Natural killer cell (primary cell): Measurements from ENCODE around the gene SEMA6A. TPM values are rescaled to one million over a fixed set of nuclear protein-coding genes. Genes with fewer than 3 reads are reported as not detected.

ENCODE experiments used
- ATAC-seq, 3 donors: fragments of 150-1000 bp in 2 of 3; fragments of 200-7000 bp in 1 of 3; cut with Tn5 transposase; 1 replicate in 1 of 3; 2 replicates in 2 of 3; pipeline ENCODE4 v1.10.0; 2021; ENCODE audit warnings: mild to moderate bottlenecking in 2 of 3, moderate library complexity in 2 of 3
- DNase-seq, 2 donors: peaks; one replicate each; pipeline versions ENCODE4 v3.0.0 to v3.0.0-alpha.2; 2013 to 2021; ENCODE audit warnings: mixed read lengths in 1 of 2
- H3K27ac ChIP-seq: one replicate; pipeline ENCODE4 v1.5.1; 2013; ENCODE audit warnings: mild to moderate bottlenecking, low read length
- H3K27me3 ChIP-seq: one replicate; pipeline ENCODE4 v1.6.1; 2013; ENCODE audit warnings: low read length; ENCODE audit not compliant: control insufficient read depth, insufficient read depth
- H3K36me3 ChIP-seq: one replicate; pipeline ENCODE4 v1.6.1; 2013; ENCODE audit warnings: low read length; ENCODE audit not compliant: control insufficient read depth, insufficient read depth
- H3K4me1 ChIP-seq: one replicate; pipeline ENCODE4 v1.6.1; 2013; ENCODE audit warnings: low read length; ENCODE audit not compliant: control insufficient read depth, insufficient read depth
- H3K4me3 ChIP-seq: one replicate; pipeline ENCODE4 v1.5.1; 2013; ENCODE audit warnings: low read length
- H3K9me3 ChIP-seq: one replicate; pipeline ENCODE4 v1.6.1; 2013; ENCODE audit warnings: low read length; ENCODE audit not compliant: control insufficient read depth, insufficient read depth
- H3K27ac Mint-ChIP-seq, 2 donors: one replicate each; pipeline ENCODE4 v1.8.0; 2022; ENCODE audit warnings: mild to moderate bottlenecking in 2 of 2, mixed read lengths in 2 of 2, moderate library complexity in 1 of 2
- H3K27me3 Mint-ChIP-seq, 2 donors: one replicate each; pipeline ENCODE4 v1.8.0; 2022; ENCODE audit warnings: low read depth in 2 of 2, mixed read lengths in 2 of 2
- H3K36me3 Mint-ChIP-seq: one replicate; pipeline ENCODE4 v1.8.0; 2022; ENCODE audit warnings: mixed read lengths
- H3K4me1 Mint-ChIP-seq, 2 donors: one replicate each; pipeline ENCODE4 v1.8.0; 2022; ENCODE audit warnings: mixed read lengths in 2 of 2
- H3K4me3 Mint-ChIP-seq: one replicate; pipeline ENCODE4 v1.8.0; 2022; ENCODE audit warnings: mild to moderate bottlenecking, moderate library complexity, mixed read lengths
- H3K9me3 Mint-ChIP-seq, 2 donors: one replicate each; pipeline ENCODE4 v1.8.0; 2022; ENCODE audit warnings: mixed read lengths in 2 of 2
- WGBS: methylation state at CpG from one replicate; pipeline ENCODE4 v1.1.7; 2013; ENCODE audit warnings: missing lambda C conversion rate; ENCODE audit not compliant: insufficient coverage; 5-methylcytosine and 5-hydroxymethylcytosine counted together
- intact Hi-C: fragments of 100-400 bp; cut with micrococcal nuclease; formaldehyde crosslinking; loops from one replicate; pipeline ENCODE4 v1.14.2; 2022
- total RNA-seq, 4 donors: library from RNA; stranded (reverse); fragments of 120-200 nt in 1 of 4; gene quantifications; one replicate each; pipeline versions ENCODE4 v1.2.3 to v1.2.4, GENCODE V29; 2013 to 2022
- TF ChIP-seq, protein P1 (sequence below): fragments of 200-600 bp; IDR thresholded peaks from one replicate; pipeline ENCODE4 v1.8.0; 2022; ENCODE audit warnings: antibody characterized with exemption

Gene SEMA6A
- total RNA-seq, 3 donors from 2014 or later (not counting 1 experiment from before 2014, with no cell fraction given): not detected

DNA sequence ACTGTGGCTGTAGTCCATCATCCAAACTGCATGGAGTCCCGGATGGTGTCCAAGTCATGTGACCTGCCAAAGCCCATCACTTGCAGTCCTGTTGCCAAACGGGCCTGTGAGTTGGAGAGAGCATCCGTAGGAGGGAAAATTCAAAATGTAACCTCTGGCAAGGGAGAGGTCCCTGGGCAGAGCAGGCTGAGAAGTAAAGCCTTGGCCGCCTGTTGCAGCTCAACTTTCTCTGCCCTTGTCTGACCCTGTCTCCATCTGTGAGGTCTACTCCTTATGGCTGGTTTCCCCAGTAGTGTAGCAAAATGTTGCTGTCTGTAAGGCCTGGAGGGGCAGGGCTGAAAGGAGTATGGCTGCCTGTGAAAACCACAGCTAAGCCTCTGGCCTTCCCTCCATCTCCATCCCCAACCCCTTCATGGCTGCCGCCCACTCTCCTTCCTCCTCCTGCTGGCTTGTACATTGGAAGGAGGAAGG is 163.5 kb downstream of the SEMA6A start:
- Mint-ChIP-seq H3K4me1 (no peaks in the 10 kb centered on the region), H3K27ac (no peak overlapping the region), H3K27me3 (no peaks in the 10 kb centered on the region), H3K9me3 (no peaks in the 10 kb centered on the region), H3K4me3 (no peak overlapping the region), H3K36me3 (no peaks in the 10 kb centered on the region)
- no peaks in the 10 kb centered on the region for H3K27me3 ChIP-seq
- H3K27ac ChIP-seq: no peak overlapping the region
- DNase-seq (no peak), ATAC-seq (no peak)
- H3K36me3 ChIP-seq: no peaks in the 10 kb centered on the region
- intact Hi-C loops: no loop called here
- TF ChIP-seq, protein P1, sequence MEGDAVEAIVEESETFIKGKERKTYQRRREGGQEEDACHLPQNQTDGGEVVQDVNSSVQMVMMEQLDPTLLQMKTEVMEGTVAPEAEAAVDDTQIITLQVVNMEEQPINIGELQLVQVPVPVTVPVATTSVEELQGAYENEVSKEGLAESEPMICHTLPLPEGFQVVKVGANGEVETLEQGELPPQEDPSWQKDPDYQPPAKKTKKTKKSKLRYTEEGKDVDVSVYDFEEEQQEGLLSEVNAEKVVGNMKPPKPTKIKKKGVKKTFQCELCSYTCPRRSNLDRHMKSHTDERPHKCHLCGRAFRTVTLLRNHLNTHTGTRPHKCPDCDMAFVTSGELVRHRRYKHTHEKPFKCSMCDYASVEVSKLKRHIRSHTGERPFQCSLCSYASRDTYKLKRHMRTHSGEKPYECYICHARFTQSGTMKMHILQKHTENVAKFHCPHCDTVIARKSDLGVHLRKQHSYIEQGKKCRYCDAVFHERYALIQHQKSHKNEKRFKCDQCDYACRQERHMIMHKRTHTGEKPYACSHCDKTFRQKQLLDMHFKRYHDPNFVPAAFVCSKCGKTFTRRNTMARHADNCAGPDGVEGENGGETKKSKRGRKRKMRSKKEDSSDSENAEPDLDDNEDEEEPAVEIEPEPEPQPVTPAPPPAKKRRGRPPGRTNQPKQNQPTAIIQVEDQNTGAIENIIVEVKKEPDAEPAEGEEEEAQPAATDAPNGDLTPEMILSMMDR: no peak
- no peak overlapping the region for H3K4me3 ChIP-seq
- 92% methylated on average over 4 of the region's 5 CpGs for WGBS
- no peaks in the 10 kb centered on the region for H3K9me3 ChIP-seq
- no peaks in the 10 kb centered on the region for H3K4me1 ChIP-seq

- no peak overlapping the region for H3K27ac Mint-ChIP-seq
- H3K36me3 Mint-ChIP-seq: no peaks in the 10 kb centered on the region
- Histone ChIP-seq H3K27me3 (no peaks in the 10 kb centered on the region), H3K9me3 (no peaks in the 10 kb centered on the region), H3K4me1 (no peaks in the 10 kb centered on the region), H3K4me3 (no peak overlapping the region), H3K27ac (no peak overlapping the region), H3K36me3 (no peaks in the 10 kb centered on the region)
- H3K4me1 Mint-ChIP-seq: no peaks in the 10 kb centered on the region
- no peak for DNase-seq
- ATAC-seq: no peak
- H3K9me3 Mint-ChIP-seq: no peaks in the 10 kb centered on the region
- TF ChIP-seq, protein P1: no peak
- H3K4me3 Mint-ChIP-seq: no peak overlapping the region
- intact Hi-C loops: no loop called here
- no peaks in the 10 kb centered on the region for H3K27me3 Mint-ChIP-seq
- 98% methylated on average over 3 of the region's 3 CpGs for WGBS
Observed at GRCh38 chr5:116410336-116410890, 164.2 kb downstream of the SEMA6A start.

DNA sequence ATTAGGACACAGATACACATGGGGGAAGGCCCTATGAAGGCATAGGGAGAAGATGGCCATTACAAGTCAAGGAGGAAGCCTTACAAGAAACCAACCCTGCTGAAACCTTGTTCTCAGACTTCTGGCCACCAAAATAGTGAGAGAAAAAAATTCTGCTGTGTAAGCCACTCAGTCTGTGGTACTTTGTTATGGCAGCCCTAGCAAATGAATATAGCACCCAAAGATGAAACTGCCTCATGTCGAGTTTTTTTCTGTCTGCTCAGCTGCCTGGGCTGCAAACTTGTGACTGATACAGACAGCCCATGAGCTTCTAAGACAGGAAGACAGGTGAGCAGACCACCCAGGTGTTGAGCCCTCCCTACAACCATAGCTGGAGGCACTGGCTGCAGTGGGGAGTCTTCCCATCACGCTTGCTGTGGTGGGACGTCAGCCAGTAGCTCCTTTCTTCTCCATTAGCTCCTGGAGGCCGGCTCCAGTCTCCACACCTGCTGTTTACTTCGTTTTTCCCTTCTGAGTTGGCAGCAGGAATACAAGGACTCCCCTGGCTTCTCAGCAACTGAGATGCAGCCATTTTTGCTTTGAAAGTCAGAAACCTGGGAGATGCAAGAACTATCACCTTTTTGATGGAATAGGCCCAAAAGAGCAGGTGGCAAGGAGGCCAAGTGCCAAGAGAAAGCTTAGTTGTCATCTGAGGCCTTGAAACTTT is 164.9 kb downstream of the SEMA6A start:
- H3K4me1 Mint-ChIP-seq: no peaks in the 10 kb centered on the region
- 92% methylated on average over 5 of the region's 5 CpGs for WGBS
- H3K36me3 ChIP-seq: no peaks in the 10 kb centered on the region
- no peak overlapping the region for H3K27ac Mint-ChIP-seq
- intact Hi-C loops: no loop called here
- TF ChIP-seq, protein P1: no peak
- ATAC-seq (no peak), DNase-seq (no peak)
- no peaks in the 10 kb centered on the region for H3K27me3 ChIP-seq
- H3K4me3 Mint-ChIP-seq: no peak overlapping the region
- no peaks in the 10 kb centered on the region for H3K27me3 Mint-ChIP-seq
- H3K9me3 Mint-ChIP-seq: no peaks in the 10 kb centered on the region
- H3K9me3 ChIP-seq: no peaks in the 10 kb centered on the region
- H3K27ac ChIP-seq: no peak overlapping the region
- no peaks in the 10 kb centered on the region for H3K4me1 ChIP-seq
- H3K36me3 Mint-ChIP-seq: no peaks in the 10 kb centered on the region
- no peak overlapping the region for H3K4me3 ChIP-seq
